Spleen (tissue), 13 donors: ENCODE results near the gene AKAP6. TPM values are rescaled to one million over a fixed set of nuclear protein-coding genes. Genes with fewer than 3 reads are reported as not detected.

Experiments used
- DNase-seq: peaks from one replicate; pipeline ENCODE4 v3.0.0-alpha.2; 2020
- H3K27ac ChIP-seq, 8 donors: fragments of 200-600 bp; sonication (generic) in 7 of 8; 1 replicate in 4 of 8; 2 replicates in 4 of 8; pipeline versions ENCODE4 v1.5.0 to v1.8.0; 2016 to 2021; ENCODE audit warnings: inconsistent platforms in 4 of 8, mild to moderate bottlenecking in 4 of 8, moderate library complexity in 1 of 8
- H3K27me3 ChIP-seq, 7 donors: fragments of 200-600 bp; sonication (generic) in 6 of 7; replicated peaks in 1 of 7; 1 replicate in 4 of 7; 2 replicates in 3 of 7; pipeline versions ENCODE4 v1.5.0 to v1.8.0; 2016 to 2021; ENCODE audit warnings: inconsistent platforms in 3 of 7, mild to moderate bottlenecking in 1 of 7
- H3K36me3 ChIP-seq, 6 donors: fragments of 200-600 bp; sonication (generic) in 5 of 6; 1 replicate in 4 of 6; 2 replicates in 2 of 6; pipeline versions ENCODE4 v1.5.0 to v1.8.0; 2016 to 2021; ENCODE audit warnings: inconsistent platforms in 2 of 6
- H3K4me1 ChIP-seq, 6 donors: fragments of 200-600 bp; sonication (generic) in 5 of 6; 1 replicate in 3 of 6; 2 replicates in 3 of 6; pipeline versions ENCODE4 v1.5.0 to v1.8.0; 2016 to 2021; ENCODE audit warnings: inconsistent platforms in 3 of 6
- H3K4me3 ChIP-seq, 8 donors: fragments of 200-600 bp; sonication (generic) in 7 of 8; 1 replicate in 4 of 8; 2 replicates in 4 of 8; pipeline versions ENCODE4 v1.5.0 to v1.8.0; 2016 to 2021; ENCODE audit warnings: inconsistent platforms in 4 of 8, mild to moderate bottlenecking in 4 of 8, moderate library complexity in 2 of 8
- H3K9me3 ChIP-seq, 8 donors: fragments of 200-600 bp; sonication (generic) in 7 of 8; 1 replicate in 4 of 8; 2 replicates in 4 of 8; pipeline versions ENCODE4 v1.5.0 to v1.8.0; 2016 to 2021; ENCODE audit warnings: inconsistent platforms in 4 of 8
- POLR2A ChIP-seq, 3 donors: fragments of 450-650 bp; IDR thresholded peaks; one replicate each; pipeline ENCODE4 v1.5.1; 2017; ENCODE audit warnings: antibody characterized with exemption in 3 of 3, mild to moderate bottlenecking in 1 of 3
- POLR2AphosphoS5 ChIP-seq, 3 donors: sonication (generic); formaldehyde crosslinking; IDR thresholded peaks; one replicate each; pipeline ENCODE4 v1.5.1; 2017; ENCODE audit warnings: antibody characterized with exemption in 3 of 3
- WGBS, 5 donors: extraction: QIAGEN DNeasy Blood & Tissue Kit in 3 of 5; methylation state at CpG; one replicate each; pipeline versions ENCODE4 v1.1.5 to v1.1.7; 2013 to 2018; 5-methylcytosine and 5-hydroxymethylcytosine counted together
- intact Hi-C: fragments of 100-400 bp; cut with DNase I; formaldehyde crosslinking; loops from one replicate; pipeline ENCODE4 v1.15.0; 2023; ENCODE audit warnings: low total_unique reads
- long read RNA-seq, 2 donors: transcript quantifications; one replicate each; lab custom pipeline, GENCODE V29; 2026
- polyA plus RNA-seq, 3 donors: library from polyadenylated mRNA; stranded (reverse); fragments of 200-250 nt; gene quantifications; one replicate each; pipeline ENCODE4 v1.2.1, GENCODE V29; 2013
- total RNA-seq, 7 donors: library from RNA; depleted of rRNA in 3 of 7; stranded (reverse); fragments of >200 nt in 3 of 7; fragmentation: NEBNext Ultra II Directional in 4 of 7; extraction: Animal tissue kit (Norgen Biotek cat#: 25700) in 4 of 7; gene quantifications; one replicate each; pipeline versions ENCODE4 v1.1.0 to v1.2.1, GENCODE V29; 2016 to 2021
- TF ChIP-seq, protein P1 (sequence below), 11 experiments: fragments of 200-600 bp in 7 of 11; fragments of 450-650 bp in 4 of 11; sonication (generic) in 4 of 11; IDR thresholded peaks in 8 of 11; conservative IDR thresholded peaks in 3 of 11; 1 replicate in 7 of 11; 2 replicates in 4 of 11; pipeline versions ENCODE4 v1.4.0 to v1.8.0; 2016 to 2021; ENCODE audit warnings: antibody characterized with exemption in 11 of 11, inconsistent platforms in 4 of 11, mild to moderate bottlenecking in 1 of 11
- donor health status: healthy with polysubstance abuse.
- donor health status: DM: no; HTN: no; CAD: no; lungs with moderate emphysema.
- donor health status: DM: no; HTN: no; CAD: no.
- donor health status: Bipolar disorder and iron deficiency.
- donor health status: healthy.
- donor health status: DM: no; HTN: no; CAD: no.
- donor health status: DM: yes; HTN: yes; CAD: no.

Gene AKAP6, protein sequence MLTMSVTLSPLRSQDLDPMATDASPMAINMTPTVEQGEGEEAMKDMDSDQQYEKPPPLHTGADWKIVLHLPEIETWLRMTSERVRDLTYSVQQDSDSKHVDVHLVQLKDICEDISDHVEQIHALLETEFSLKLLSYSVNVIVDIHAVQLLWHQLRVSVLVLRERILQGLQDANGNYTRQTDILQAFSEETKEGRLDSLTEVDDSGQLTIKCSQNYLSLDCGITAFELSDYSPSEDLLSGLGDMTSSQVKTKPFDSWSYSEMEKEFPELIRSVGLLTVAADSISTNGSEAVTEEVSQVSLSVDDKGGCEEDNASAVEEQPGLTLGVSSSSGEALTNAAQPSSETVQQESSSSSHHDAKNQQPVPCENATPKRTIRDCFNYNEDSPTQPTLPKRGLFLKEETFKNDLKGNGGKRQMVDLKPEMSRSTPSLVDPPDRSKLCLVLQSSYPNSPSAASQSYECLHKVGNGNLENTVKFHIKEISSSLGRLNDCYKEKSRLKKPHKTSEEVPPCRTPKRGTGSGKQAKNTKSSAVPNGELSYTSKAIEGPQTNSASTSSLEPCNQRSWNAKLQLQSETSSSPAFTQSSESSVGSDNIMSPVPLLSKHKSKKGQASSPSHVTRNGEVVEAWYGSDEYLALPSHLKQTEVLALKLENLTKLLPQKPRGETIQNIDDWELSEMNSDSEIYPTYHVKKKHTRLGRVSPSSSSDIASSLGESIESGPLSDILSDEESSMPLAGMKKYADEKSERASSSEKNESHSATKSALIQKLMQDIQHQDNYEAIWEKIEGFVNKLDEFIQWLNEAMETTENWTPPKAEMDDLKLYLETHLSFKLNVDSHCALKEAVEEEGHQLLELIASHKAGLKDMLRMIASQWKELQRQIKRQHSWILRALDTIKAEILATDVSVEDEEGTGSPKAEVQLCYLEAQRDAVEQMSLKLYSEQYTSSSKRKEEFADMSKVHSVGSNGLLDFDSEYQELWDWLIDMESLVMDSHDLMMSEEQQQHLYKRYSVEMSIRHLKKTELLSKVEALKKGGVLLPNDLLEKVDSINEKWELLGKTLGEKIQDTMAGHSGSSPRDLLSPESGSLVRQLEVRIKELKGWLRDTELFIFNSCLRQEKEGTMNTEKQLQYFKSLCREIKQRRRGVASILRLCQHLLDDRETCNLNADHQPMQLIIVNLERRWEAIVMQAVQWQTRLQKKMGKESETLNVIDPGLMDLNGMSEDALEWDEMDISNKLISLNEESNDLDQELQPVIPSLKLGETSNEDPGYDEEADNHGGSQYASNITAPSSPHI (N-terminal part only)
- total RNA-seq (10 to 100 TPM in 1 of 7 donors, 1 to 10 TPM in 6; 3.8 to 12.1 (median 5.4) TPM), polyA plus RNA-seq (under 1 TPM; 0.20 to 0.61 (median 0.26) TPM)
- long read RNA-seq, donor 1, result 0 reads
- long read RNA-seq, donor 2, result 0 reads

DNA sequence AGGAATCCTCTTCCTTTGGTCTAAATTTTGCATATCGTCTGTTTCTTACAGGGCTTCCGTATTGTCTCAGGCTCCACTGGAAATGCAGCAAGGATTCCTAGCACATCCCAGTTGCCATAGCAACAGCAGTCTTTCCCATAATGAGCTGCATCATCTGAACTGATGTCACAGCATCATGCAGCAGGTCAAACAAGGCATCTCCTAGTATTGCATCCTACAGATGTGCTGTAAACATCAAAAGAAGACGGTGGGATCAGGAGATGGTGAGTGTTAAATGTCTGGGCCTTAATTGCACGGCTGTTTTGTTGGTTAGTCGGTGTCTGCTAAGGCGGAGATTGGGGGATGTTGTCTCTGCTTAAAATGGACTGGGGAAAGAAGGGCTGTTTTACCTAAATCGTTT lies at the start of gene AKAP6:
Gene AKAP6, plus strand, starts transcription at position 153 of the 400 bp plus-strand sequence. CDS start 104,196 bp downstream, outside the sequence.
- Histone ChIP-seq H3K4me1 (no peaks in the 10 kb centered on the region), H3K4me3 (no peak within 1 kb of the TSS), H3K27ac (no peak within 1 kb of the TSS), H3K9me3 (peaks cover 0 to 10% (median 7%) of the 10 kb centered on the region in 8 donors), H3K27me3 (no peaks in the 10 kb centered on the region), H3K36me3 (no peaks in the 10 kb centered on the region)
- intact Hi-C loops, result no loop called here
- WGBS, 5 donors, result 77 to 89% (median 85%) methylated on average over 7 of the region's 7 CpGs
- TF ChIP-seq, protein P1, sequence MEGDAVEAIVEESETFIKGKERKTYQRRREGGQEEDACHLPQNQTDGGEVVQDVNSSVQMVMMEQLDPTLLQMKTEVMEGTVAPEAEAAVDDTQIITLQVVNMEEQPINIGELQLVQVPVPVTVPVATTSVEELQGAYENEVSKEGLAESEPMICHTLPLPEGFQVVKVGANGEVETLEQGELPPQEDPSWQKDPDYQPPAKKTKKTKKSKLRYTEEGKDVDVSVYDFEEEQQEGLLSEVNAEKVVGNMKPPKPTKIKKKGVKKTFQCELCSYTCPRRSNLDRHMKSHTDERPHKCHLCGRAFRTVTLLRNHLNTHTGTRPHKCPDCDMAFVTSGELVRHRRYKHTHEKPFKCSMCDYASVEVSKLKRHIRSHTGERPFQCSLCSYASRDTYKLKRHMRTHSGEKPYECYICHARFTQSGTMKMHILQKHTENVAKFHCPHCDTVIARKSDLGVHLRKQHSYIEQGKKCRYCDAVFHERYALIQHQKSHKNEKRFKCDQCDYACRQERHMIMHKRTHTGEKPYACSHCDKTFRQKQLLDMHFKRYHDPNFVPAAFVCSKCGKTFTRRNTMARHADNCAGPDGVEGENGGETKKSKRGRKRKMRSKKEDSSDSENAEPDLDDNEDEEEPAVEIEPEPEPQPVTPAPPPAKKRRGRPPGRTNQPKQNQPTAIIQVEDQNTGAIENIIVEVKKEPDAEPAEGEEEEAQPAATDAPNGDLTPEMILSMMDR (IDR thresholded peaks at IDR 0.05 in 8 of 11, conservative IDR thresholded peaks at IDR 0.05 in 3 of 11), result no peak
- no peak for TF ChIP-seq POLR2A (IDR thresholded peaks at IDR 0.05)
- TF ChIP-seq POLR2AphosphoS5 (IDR thresholded peaks at IDR 0.05), result no peak
- no peak for DNase-seq

DNA sequence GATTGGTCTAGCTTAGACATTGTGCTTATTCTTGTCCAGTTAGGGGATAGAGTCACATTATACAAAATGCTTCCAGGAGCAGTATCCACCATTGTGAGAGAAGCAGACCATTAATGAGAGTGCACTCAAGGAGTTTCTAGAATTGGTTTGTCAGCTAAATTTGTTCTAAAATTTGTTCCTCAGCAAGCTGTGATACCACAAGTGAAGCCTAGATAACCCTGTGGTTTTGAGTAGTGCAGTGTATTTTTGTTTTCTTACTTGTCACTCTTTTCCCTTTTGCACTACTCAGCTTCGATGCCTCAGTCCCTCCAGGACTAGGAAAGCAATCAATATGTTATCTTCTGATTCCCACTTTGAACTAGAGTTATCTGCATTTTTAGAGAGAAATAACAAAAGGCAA lies 42.5 kb upstream of the AKAP6 start:
- no peak overlapping the region for H3K27ac ChIP-seq
- H3K9me3 ChIP-seq, result peaks cover 0 to 28% (median 3%) of the 10 kb centered on the region in 8 donors
- intact Hi-C loops, result no loop called here
- no peaks in the 10 kb centered on the region for H3K27me3 ChIP-seq
- H3K36me3 ChIP-seq, result no peaks in the 10 kb centered on the region
- TF ChIP-seq POLR2AphosphoS5 (IDR thresholded peaks at IDR 0.05) (no peak), POLR2A (IDR thresholded peaks at IDR 0.05) (no peak)
- 61 to 76% (median 66%) methylated on average over 1 of the region's 1 CpG for WGBS, 5 donors
- no peaks in the 10 kb centered on the region for H3K4me1 ChIP-seq
- H3K4me3 ChIP-seq, result no peak overlapping the region
- DNase-seq, result no peak

DNA sequence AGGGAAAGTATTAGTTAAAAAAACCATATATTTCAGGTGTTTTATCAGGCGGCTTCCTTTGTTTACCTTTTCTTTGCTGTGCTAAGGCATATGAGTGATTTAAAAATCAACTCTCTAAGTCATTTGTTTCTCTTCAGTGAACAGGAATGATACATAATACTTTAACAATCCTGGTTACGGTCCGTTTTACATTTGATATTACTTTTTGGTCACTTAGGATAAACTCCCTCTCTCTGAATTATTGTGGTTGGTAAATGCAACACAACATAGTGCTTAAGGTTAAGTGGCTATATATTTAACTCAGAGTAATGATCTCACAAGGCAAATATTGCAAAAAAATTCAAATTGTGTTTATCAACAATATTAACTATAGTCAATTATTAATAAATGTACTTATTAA lies 32.7 kb upstream of the AKAP6 start:
- WGBS, 5 donors, result 88 to 94% (median 92%) methylated on average over 3 of the region's 3 CpGs

More for the DNA sequence above, 32.7 kb upstream of the AKAP6 start:
- Histone ChIP-seq H3K4me3 (no peak overlapping the region), H3K27ac (no peak overlapping the region), H3K9me3 (peaks cover 0 to under 1% (median 0%) of the 10 kb centered on the region in 8 donors), H3K27me3 (no peaks in the 10 kb centered on the region), H3K4me1 (no peaks in the 10 kb centered on the region), H3K36me3 (no peaks in the 10 kb centered on the region)
- intact Hi-C loops, result no loop called here
- TF ChIP-seq POLR2AphosphoS5 (IDR thresholded peaks at IDR 0.05), result no peak
- TF ChIP-seq, protein P1 (IDR thresholded peaks at IDR 0.05 in 8 of 11, conservative IDR thresholded peaks at IDR 0.05 in 3 of 11), result no peak
- no peak for TF ChIP-seq POLR2A (IDR thresholded peaks at IDR 0.05)
- no peak for DNase-seq
